NCI-H2196 treated with DMSO at 0.1 percent for 48 hours (cell line): ENCODE measurements around the gene LNX2.

Source experiments
- DNase-seq: peaks from one replicate; lab custom pipeline; 2025; ENCODE audit not compliant: unreplicated experiment; lab: John Stamatoyannopoulos, UW

Gene LNX2

DNA sequence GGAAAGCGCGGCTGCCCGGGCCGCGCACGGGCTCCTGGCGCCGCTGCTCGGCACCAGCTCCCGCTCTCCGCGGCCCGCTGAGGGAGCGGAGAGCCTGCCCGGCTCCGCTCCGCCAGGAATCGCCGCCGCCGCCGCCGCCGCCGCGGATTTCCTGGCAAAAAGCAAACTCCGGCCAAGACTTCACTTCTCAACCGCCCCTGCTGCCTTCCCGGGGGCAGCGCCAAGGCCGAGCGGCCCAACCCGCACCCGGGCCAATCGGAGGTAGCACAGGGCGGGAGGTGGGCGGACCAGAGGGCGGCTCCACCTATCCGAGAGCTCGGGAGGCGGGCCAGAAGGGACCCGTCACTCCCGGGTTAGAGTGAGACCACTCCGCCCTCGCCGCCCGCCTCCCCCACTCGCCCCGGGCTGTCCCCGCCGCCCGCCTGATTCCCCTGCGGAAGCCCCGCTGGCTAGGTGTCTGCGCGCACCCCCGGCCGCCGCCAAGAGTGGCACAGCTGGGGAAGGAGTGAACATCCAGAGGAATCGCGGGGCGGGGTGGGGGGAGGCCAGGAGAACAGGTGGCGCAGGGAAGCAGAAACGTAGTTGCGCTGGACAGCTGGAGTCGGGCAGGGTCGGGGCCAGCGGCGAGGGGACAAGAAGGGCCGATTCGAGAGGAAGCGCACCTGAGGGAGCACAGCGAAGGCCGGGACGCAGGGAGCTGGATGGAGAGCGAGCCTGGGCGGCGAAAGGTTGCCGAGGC is at the start of gene LNX2:
LNX2 (minus strand) TSS at position 153 of the 739 bp plus-strand sequence. CDS start 38,826 bp downstream, outside the sequence.
- peak; percentile 64 for DNase-seq

DNA sequence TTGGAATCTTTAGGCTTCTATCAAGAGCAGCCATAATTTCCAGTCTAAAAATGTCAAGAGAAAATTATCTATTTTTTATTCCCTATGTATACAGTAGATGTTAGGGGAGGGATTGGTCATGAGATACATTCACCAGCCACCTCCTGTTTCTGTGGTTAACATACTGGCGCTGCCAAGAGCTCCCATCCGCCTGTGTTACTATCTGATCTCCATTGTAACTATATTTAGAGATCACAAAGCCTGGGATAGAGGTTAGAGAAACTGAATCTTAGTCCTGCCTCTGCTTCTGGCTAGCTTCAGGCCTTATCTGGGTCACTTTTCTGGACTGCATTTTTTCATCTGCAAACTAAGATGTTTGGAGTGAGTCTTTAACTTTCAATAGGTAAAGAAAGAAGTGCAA is 47.6 kb upstream of the LNX2 start:
- no peak for DNase-seq

DNA sequence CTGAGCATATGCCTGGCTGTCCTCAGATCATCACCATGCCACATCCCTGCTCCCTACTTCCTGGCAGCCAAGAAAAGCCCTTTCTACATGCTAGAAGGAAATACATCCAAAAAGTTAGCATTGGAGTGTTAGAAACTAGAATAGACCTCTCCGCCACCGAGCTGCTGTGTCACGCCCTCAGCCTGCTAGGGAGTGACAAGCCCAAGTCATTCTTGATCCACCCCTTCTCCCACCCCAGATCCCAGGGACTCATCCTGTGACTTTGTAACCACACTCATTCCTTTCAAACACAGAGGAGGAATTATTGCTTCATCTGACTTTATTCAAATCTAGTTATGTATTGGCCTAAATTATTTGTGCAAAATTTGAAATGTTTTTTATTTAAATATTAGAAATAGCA is 46.6 kb upstream of the LNX2 start:
- no peak for DNase-seq

- no peak for DNase-seq
Measured at GRCh38 chr13:27665761-27666160, 45.4 kb upstream of the LNX2 start.

- no peak for DNase-seq
Measured at GRCh38 chr13:27665333-27665732, 45.0 kb upstream of the LNX2 start.

GRCh38 chr13:27663947-27664346 is 43.6 kb upstream of the LNX2 start:
- DNase-seq = no peak

DNA sequence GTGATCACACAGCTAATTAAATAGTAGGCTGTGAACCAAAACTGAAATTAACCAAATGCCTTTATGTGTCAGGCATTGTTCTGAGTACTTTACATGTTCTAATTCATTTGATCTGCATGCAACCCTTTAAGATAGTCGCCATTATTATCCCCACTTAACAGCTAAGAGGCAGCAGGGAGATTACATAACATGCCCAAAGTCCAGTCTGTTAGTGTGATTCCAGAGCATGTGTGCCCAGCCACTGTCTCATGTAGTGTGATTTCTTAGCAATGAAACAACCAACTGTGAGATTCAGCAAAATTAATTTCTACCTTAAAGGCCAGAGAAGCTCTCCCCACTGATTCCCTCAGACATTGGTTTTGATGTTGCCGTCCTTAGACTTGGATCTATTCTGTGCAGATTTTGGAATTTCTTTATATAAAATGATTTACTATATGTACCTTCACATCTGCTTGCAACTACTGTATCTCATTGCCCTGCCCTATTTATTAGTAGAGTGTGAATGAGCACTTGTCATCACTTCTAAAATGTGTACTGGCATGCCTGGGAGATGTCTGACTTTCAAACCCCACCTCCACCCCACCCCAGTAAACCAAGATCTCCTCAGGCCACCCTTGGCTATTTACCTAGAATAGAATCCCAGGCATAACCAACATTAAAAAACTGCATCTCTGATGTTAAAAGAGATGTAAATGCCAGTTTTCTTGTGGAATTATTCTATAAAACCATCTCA is 42.6 kb upstream of the LNX2 start:
- no peak for DNase-seq

- no peak for DNase-seq
Measured at GRCh38 chr13:27661017-27661416, 40.7 kb upstream of the LNX2 start.

DNA sequence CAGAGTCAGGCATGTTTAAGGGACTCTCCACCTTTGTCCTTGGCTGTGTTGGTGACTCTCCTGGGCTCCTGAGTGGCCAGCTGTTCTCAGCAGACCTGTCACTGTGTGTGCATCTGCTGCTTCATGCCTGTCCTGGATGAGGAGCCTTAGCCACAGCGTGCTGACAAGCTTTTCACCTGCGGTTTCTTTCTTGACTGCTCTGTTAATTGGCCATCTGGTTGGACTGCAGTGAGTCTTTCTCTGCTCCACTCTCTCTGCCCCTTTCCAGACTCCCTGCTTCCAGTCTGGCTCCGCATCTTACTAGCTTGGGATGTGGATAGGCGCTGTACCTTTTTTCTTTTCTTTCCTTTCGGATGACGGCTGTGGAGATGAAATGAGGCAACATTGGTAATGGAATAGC is 40.2 kb upstream of the LNX2 start:
- no peak for DNase-seq

DNA sequence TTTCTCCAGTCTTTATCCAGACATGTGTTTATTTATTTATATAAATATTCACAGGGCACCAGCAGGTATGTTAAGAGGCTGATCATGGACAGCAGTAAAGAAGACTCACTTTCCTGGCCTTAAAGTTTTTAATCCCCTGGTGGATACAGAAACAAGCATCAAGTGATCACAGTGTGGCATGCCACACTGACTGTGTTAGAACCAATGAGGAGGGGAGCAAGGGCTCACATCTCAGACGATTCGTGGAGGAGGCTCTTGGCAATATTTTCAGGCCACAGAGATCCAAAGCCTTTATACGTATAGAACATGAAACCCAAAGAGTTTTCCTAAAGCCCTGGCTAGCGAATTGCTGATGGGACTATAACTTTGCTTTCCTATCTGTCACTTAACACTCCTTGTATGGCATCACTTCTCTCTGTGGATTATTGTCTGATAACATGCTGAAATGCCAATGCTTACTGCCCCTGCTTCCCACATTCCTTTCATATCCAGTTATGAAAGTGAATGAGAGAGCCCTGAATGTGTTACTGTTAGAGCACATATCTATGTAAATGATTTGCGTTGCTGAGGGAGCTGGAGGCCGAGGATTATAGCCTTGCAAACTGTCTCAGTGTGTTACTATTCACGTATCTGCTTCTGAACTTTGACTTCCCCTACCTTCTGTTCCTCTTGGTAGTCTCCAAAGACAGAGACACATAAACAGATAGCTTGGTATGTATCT is 39.0 kb upstream of the LNX2 start:
- DNase-seq = no peak

DNA sequence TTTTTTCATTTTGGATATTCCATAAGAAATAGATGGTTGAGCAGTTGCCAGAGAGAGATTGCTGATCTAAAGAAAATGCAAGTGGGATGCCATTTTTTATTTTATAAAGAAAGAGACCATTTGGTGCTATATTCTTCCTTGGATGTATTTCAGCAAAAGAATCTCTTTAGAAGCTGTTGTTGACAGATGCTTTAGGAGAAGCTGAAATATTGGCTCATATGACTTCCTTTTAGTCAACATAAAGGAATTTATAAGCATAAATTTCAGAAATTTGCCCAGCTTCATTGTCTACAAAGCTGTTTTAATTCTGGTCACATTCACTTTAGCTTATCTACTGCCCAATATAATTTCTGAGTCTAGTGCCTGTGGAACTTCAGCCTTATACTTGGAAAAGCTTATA is 38.2 kb upstream of the LNX2 start:
- no peak for DNase-seq

DNA sequence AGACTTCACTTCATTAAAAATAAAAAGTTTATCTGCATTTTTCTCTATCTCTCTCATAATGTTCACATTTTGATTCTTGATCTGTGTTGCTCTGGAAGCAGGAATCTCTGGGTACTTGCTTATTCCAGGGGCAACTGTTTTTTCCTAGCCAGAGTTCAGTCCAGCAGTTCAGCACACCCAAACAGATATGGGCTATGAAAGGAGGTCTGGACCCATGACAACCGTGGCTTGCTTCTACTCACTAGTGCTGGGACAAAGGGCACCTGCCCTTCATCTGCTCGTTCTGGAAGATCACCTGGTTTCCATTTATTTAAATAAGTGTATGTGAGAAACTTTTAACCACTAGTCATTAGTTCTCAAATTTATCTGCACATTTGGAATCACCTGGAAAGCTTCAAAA is 37.4 kb upstream of the LNX2 start:
- DNase-seq = no peak

- DNase-seq = no peak
Measured at GRCh38 chr13:27654816-27655215, 34.5 kb upstream of the LNX2 start.

- DNase-seq = no peak
Measured at GRCh38 chr13:27654059-27654458, 33.7 kb upstream of the LNX2 start.

- no peak for DNase-seq
Measured at GRCh38 chr13:27650312-27650711, 30.0 kb upstream of the LNX2 start.

GRCh38 chr13:27644302-27644701 is 24.0 kb upstream of the LNX2 start:
- no peak for DNase-seq

DNA sequence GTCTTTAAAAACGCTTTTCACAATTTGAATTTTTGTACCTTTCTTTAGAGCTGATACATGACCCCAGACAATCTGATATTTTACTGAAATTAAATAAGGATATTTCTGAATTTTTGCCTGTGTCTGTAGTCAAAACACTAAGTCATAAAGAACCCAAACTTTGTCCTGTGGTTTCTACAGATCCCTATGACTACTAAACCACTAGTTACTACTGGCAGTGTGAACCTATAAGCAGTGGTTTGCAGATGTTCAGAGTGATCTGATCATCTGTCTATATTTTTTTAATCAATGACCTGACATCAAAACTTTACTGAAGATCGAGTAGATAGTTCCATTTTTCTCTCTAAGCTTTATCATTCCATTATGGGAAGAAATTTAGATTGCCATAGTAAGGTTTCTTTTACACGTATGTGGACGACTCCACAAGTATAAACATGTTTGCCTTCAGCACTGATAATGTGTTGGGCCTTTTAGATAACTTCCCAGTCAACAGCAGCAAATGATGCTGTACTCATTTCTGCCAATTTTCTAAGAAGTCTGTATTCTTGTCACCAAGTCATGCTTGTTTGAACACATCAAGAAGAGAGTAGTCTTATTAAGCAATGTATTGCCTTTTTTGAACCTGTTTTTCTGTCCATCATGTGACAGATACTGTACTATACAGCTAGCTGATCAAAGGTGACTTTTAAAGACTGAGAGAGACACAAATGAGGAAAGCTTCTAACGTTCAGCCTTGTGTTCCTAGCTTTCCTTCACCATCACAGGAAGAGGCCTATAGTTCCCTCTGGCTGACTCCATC is 23.2 kb upstream of the LNX2 start:
- no peak for DNase-seq

GRCh38 chr13:27641711-27642502 is 21.6 kb upstream of the LNX2 start:
- DNase-seq = no peak

DNA sequence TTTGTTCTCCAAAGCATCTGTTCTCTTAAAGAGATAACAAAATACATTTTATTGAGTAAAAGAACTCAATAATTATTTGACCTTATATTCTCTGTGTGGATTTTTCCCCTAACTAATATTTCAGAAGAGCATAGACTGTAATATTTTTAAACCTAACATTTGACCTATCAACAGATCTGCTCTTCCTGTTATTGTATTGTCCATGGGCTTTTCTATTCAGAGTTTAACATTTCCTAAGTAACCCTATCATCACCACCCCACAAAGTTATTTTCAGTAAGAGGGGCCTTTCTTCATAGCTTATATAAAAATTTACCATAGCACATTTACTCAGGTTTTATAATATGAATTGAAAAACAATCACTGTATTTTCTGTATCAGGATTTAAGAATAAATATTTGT is 18.9 kb upstream of the LNX2 start:
- no peak for DNase-seq

DNA sequence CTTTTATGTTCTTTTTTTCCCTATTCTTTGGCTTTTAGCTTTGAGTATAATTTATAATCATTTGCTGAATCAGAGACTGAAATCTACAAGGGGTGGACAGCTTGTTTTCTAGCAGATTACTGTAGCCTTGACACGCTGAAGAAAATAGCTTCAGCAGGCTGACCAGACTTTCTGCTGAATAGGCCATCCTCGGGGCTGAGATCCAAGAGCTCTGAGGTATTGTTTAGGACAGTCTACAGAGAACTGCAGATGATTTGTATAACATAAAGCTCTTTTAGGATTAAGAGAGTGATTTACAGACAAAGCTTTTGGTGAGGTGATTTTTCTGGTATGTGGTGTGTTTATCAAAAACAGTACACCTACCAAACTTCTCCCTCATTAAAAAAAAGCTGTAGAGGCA is 18.2 kb upstream of the LNX2 start:
- DNase-seq = no peak
